HepG2 (cell line): ENCODE results near the gene TMEM74B. TPM values are rescaled to one million over a fixed set of nuclear protein-coding genes. Genes with fewer than 3 reads are reported as not detected.

Source experiments
- AGO1 ChIP-seq: fragments of 200-400 bp; formaldehyde crosslinking; IDR thresholded peaks from 2 replicates; pipeline ENCODE4 v1.6.1; 2017; ENCODE audit warnings: mild to moderate bottlenecking, low read depth, low read length, moderate library complexity; ENCODE audit not compliant: poor library complexity, severe bottlenecking
- CBX2 ChIP-seq, 2 experiments: fragments of 200-600 bp in 1 of 2; sonication (generic); formaldehyde crosslinking in 1 of 2; IDR thresholded peaks; 2 replicates each; pipeline versions ENCODE4 v1.7.0 to v1.8.1; 2018 to 2022; ENCODE audit warnings: low read depth in 2 of 2, low read length in 1 of 2, mild to moderate bottlenecking in 1 of 2, missing genetic modification reagents in 1 of 2
- CSRNP2 ChIP-seq: sonication (generic); formaldehyde crosslinking; conservative IDR thresholded peaks from 2 replicates; pipeline ENCODE4 v1.8.0; 2022; ENCODE audit warnings: low read depth, missing genetic modification reagents
- EHMT2 ChIP-seq: fragments of 200-600 bp; sonication (generic); IDR thresholded peaks from 2 replicates; pipeline ENCODE4 v1.7.0; 2017; ENCODE audit warnings: antibody characterized with exemption, low read depth, low read length, borderline replicate concordance
- FIP1L1 ChIP-seq: fragments of 200-400 bp; formaldehyde crosslinking; IDR thresholded peaks from 2 replicates; pipeline ENCODE4 v1.6.1; 2018; ENCODE audit warnings: low read depth, mild to moderate bottlenecking, low read length, moderate library complexity, borderline replicate concordance; ENCODE audit not compliant: insufficient read depth
- GATAD2A ChIP-seq: IDR thresholded peaks from 2 replicates; pipeline ENCODE4 v1.6.1; 2016
- GTF2F1 ChIP-seq: fragments of 150-350 bp; IDR thresholded peaks from 2 replicates; pipeline ENCODE4 v1.6.1; 2014; ENCODE audit warnings: low read length
- HNRNPL ChIP-seq: fragments of 200-400 bp; formaldehyde crosslinking; IDR thresholded peaks from 2 replicates; pipeline ENCODE4 v1.6.1; 2017; ENCODE audit warnings: mild to moderate bottlenecking, low read depth, low read length
- MLLT10 ChIP-seq: sonication (generic); formaldehyde crosslinking; IDR thresholded peaks from 2 replicates; pipeline ENCODE4 v1.4.0; 2020; ENCODE audit warnings: missing genetic modification reagents
- PBX2 ChIP-seq: IDR thresholded peaks from 2 replicates; pipeline ENCODE4 v1.6.1; 2016; ENCODE audit warnings: control low read depth
- POLR2A ChIP-seq, 2 experiments: IDR thresholded peaks; 2 replicates each; pipeline ENCODE4 v1.6.1; 2011; ENCODE audit warnings: low read depth in 2 of 2, low read length in 2 of 2, mild to moderate bottlenecking in 1 of 2, moderate library complexity in 1 of 2; ENCODE audit not compliant: insufficient read depth in 1 of 2
- PTBP1 ChIP-seq: fragments of 200-400 bp; formaldehyde crosslinking; IDR thresholded peaks from 2 replicates; pipeline ENCODE4 v1.6.1; 2018; ENCODE audit warnings: low read length, low read depth; ENCODE audit not compliant: poor library complexity, severe bottlenecking
- RARA ChIP-seq: IDR thresholded peaks from 2 replicates; pipeline ENCODE4 v1.6.1; 2016; ENCODE audit warnings: missing genetic modification reagents, missing compliant biosample characterization
- SNAPC5 ChIP-seq: sonication (generic); formaldehyde crosslinking; IDR thresholded peaks from 2 replicates; pipeline ENCODE4 v1.8.1; 2023; ENCODE audit warnings: mild to moderate bottlenecking, missing genetic modification reagents, borderline replicate concordance
- SOX13 ChIP-seq, 3 experiments: fragments of 450-650 bp in 1 of 3; sonication (generic) in 1 of 3; formaldehyde crosslinking in 1 of 3; IDR thresholded peaks in 2 of 3; conservative IDR thresholded peaks in 1 of 3; 2 replicates each; pipeline versions ENCODE4 v1.5.0 to v1.6.1; 2016 to 2020; ENCODE audit warnings: antibody characterized with exemption in 1 of 3, mild to moderate bottlenecking in 1 of 3, missing compliant biosample characterization in 1 of 3, missing genetic modification reagents in 1 of 3, moderate library complexity in 1 of 3
- TMF1 ChIP-seq: sonication (generic); formaldehyde crosslinking; IDR thresholded peaks from 2 replicates; pipeline ENCODE4 v1.8.1; 2022; ENCODE audit warnings: low read depth, missing genetic modification reagents
- TSC22D2 ChIP-seq: sonication (generic); formaldehyde crosslinking; IDR thresholded peaks from 2 replicates; pipeline ENCODE4 v1.5.1; 2020; ENCODE audit warnings: missing genetic modification reagents, mild to moderate bottlenecking, borderline replicate concordance
- ZBTB43 ChIP-seq: sonication (generic); formaldehyde crosslinking; conservative IDR thresholded peaks from 2 replicates; pipeline ENCODE4 v1.4.0; 2020; ENCODE audit warnings: missing genetic modification reagents
- ZEB1 ChIP-seq: IDR thresholded peaks from 2 replicates; pipeline ENCODE4 v1.6.1; 2012; ENCODE audit warnings: mild to moderate bottlenecking, low read depth, inconsistent platforms; ENCODE audit not compliant: insufficient replicate concordance
- ZNF12 ChIP-seq: sonication (generic); formaldehyde crosslinking; IDR thresholded peaks from 2 replicates; pipeline ENCODE4 v1.5.0; 2020; ENCODE audit warnings: missing genetic modification reagents
- ZNF598 ChIP-seq: sonication (generic); formaldehyde crosslinking; IDR thresholded peaks from 2 replicates; pipeline ENCODE4 v1.5.1; 2020; ENCODE audit warnings: mild to moderate bottlenecking, missing genetic modification reagents, borderline replicate concordance
- ZNF691 ChIP-seq: sonication (generic); formaldehyde crosslinking; IDR thresholded peaks from 2 replicates; pipeline ENCODE4 v1.4.0; 2020; ENCODE audit warnings: missing genetic modification reagents, low read depth, mild to moderate bottlenecking, borderline replicate concordance
- ZNF737 ChIP-seq: sonication (generic); formaldehyde crosslinking; IDR thresholded peaks from 2 replicates; pipeline ENCODE4 v1.5.0; 2020; ENCODE audit warnings: missing genetic modification reagents, mild to moderate bottlenecking, borderline replicate concordance
- ZNF75D ChIP-seq: sonication (generic); formaldehyde crosslinking; IDR thresholded peaks from 2 replicates; pipeline ENCODE4 v1.8.1; 2023; ENCODE audit warnings: missing genetic modification reagents, mild to moderate bottlenecking, borderline replicate concordance
- polyA plus RNA-seq, 8 experiments: library from polyadenylated mRNA; depleted of rRNA in 3 of 8; stranded (reverse) in 7 of 8; unstranded in 1 of 8; fragments of >200 nt; fragmentation: Illumina TruSeq in 4 of 8; extraction: Trizol in 4 of 8; gene quantifications; 2 replicates each; pipeline versions ENCODE4 v1.2.1 to v1.2.3, GENCODE V29; 2011 to 2016; ENCODE audit warnings: low read depth in 4 of 8, missing spikeins in 1 of 8, mixed read lengths in 1 of 8; ENCODE audit not compliant: insufficient read depth in 1 of 8
- total RNA-seq, 5 experiments: library from RNA; depleted of rRNA; stranded (reverse); fragments of >200 nt; fragmentation: Illumina TruSeq; extraction: Trizol; gene quantifications; 2 replicates each; pipeline ENCODE4 v1.2.3, GENCODE V29; 2016; ENCODE audit warnings: low read depth in 1 of 5

TMEM74B gene
- total and polyA plus RNA-seq, 2 of the 13 experiments (the other 11 are each of a cell fraction or from before 2014, with no cell fraction given) = 4.7 to 18.4 TPM

GRCh38 chr20:1184638-1185315 is at the start of gene TMEM74B (continued):
- no peak for TF ChIP-seq CBX2 (IDR thresholded peaks at IDR 0.05; ENCODE audit: low read depth, low read length)
- TF ChIP-seq CBX2 (CRISPR knock-in tag; IDR thresholded peaks at IDR 0.05; ENCODE audit: low read depth) = no peak; the same call in 1 of the 2 replicates
- TF ChIP-seq TSC22D2 (CRISPR knock-in tag) = no peak
- no peak for TF ChIP-seq MLLT10
- peak; percentile 96; the same call in 1 of the 2 replicates for TF ChIP-seq ZNF598
- TF ChIP-seq PTBP1 = no peak
- no peak for TF ChIP-seq CSRNP2 (CRISPR knock-in tag)
- TF ChIP-seq ZNF12 (CRISPR knock-in tag) = no peak
- peak; percentile 11; the same call in 1 of the 2 replicates for TF ChIP-seq RARA
- no peak for TF ChIP-seq ZNF737 (CRISPR knock-in tag)
- TF ChIP-seq EHMT2 = no peak
- TF ChIP-seq ZNF75D = no peak
- TF ChIP-seq SNAPC5 = no peak
- TF ChIP-seq TMF1 = no peak
- no peak for TF ChIP-seq AGO1
- no peak for TF ChIP-seq FIP1L1
- peak; percentile 63; the same call in 1 of the 2 replicates for TF ChIP-seq HNRNPL
- no peak for TF ChIP-seq PBX2 (CRISPR knock-in tag)
- TF ChIP-seq ZNF691 (CRISPR knock-in tag) = no peak; the same call in none of the 2 replicates
- no peak for TF ChIP-seq SOX13 (IDR thresholded peaks at IDR 0.05)
- TF ChIP-seq SOX13 (CRISPR knock-in tag; conservative IDR thresholded peaks at IDR 0.05 in 1 of 2, IDR thresholded peaks at IDR 0.05 in 1 of 2) = no peak
- no peak for TF ChIP-seq ZEB1
- TF ChIP-seq GTF2F1 = no peak
- no peak for TF ChIP-seq GATAD2A (CRISPR knock-in tag)
- TF ChIP-seq ZBTB43 (CRISPR knock-in tag) = 0 out of 2 replicates have a peak, but pooled peaks have one; percentile 32
- 0 out of 4 replicates have a peak, but pooled peaks of 1 of the 2 experiments have one; percentile 22 for TF ChIP-seq POLR2A (IDR thresholded peaks at IDR 0.05; ENCODE audit: insufficient read depth in 1 of 2, low read depth in 2 of 2, low read length in 2 of 2)
